Ovary (tissue), 3 donors: ENCODE measurements around the gene GLCCI1.

ENCODE experiments used
- EP300 ChIP-seq: sonication (generic); formaldehyde crosslinking; IDR thresholded peaks from one replicate; pipeline ENCODE4 v1.6.1; 2017; ENCODE audit warnings: antibody characterized with exemption
- POLR2A ChIP-seq: fragments of 450-650 bp; IDR thresholded peaks from one replicate; pipeline ENCODE4 v1.6.1; 2017; ENCODE audit warnings: antibody characterized with exemption, mild to moderate bottlenecking, moderate library complexity
- TF ChIP-seq, protein P1 (sequence below), 3 donors: fragments of 450-650 bp in 2 of 3; fragments of 200-600 bp in 1 of 3; IDR thresholded peaks; one replicate each; pipeline versions ENCODE4 v1.5.1 to v1.8.0; 2016 to 2022; ENCODE audit warnings: antibody characterized with exemption in 3 of 3, mild to moderate bottlenecking in 1 of 3
- donor health status: DM: no; HTN: no; CAD: no.

DNA sequence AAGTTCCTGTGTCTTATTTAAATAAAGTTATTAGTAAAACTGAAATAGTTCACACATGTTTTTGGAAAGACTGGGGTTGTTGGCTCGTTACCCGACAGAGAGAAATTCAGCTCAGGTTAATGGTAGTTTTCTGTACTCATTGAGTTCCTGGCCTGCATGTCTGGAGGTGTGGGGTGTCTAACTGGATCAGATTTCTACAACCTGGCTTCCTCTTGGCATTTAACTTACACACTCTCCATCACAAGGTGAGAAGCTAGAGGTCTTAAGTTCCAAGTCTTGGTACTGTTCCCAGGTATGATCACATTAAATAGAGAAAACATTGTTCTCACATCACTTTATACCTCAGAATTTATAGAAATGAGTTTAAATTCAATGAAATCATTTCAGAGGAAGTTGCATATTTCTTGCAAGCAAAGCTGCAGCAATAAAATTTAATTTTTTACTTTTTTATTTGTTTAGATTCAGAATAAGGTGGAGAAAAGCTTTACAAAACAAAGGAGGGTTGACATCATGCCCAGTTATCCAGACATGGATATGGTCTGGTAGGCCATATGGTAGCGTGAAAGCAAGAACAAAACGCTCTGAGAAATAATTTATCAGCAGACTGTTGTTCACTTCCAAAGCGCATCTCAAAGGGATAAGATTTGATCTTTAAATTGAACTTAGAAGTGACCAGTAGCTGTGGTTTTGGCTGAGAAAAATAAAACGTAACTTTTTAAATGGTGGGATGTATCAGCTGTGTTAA lies 120.6 kb downstream of the GLCCI1 start:
- TF ChIP-seq, protein P1, sequence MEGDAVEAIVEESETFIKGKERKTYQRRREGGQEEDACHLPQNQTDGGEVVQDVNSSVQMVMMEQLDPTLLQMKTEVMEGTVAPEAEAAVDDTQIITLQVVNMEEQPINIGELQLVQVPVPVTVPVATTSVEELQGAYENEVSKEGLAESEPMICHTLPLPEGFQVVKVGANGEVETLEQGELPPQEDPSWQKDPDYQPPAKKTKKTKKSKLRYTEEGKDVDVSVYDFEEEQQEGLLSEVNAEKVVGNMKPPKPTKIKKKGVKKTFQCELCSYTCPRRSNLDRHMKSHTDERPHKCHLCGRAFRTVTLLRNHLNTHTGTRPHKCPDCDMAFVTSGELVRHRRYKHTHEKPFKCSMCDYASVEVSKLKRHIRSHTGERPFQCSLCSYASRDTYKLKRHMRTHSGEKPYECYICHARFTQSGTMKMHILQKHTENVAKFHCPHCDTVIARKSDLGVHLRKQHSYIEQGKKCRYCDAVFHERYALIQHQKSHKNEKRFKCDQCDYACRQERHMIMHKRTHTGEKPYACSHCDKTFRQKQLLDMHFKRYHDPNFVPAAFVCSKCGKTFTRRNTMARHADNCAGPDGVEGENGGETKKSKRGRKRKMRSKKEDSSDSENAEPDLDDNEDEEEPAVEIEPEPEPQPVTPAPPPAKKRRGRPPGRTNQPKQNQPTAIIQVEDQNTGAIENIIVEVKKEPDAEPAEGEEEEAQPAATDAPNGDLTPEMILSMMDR (IDR thresholded peaks at IDR 0.05), result no peak
- TF ChIP-seq POLR2A, result no peak
- TF ChIP-seq EP300, result no peak
